IgD-negative memory B cell (primary cell): Measurements from ENCODE around the gene RASSF8. TPM values are rescaled to one million over a fixed set of nuclear protein-coding genes. Genes with fewer than 3 reads are reported as not detected.
A peak's percentile ranks its signal among the peaks of the same experiment; 100 is the strongest.

Experiments
- H3K27ac Mint-ChIP-seq, 3 donors: one replicate each; pipeline ENCODE4 v1.8.0; 2020 to 2022; ENCODE audit warnings: mild to moderate bottlenecking in 3 of 3, mixed read lengths in 3 of 3, moderate library complexity in 1 of 3
- H3K27me3 Mint-ChIP-seq: one replicate; pipeline ENCODE4 v1.8.0; 2021; ENCODE audit warnings: mixed read lengths
- H3K36me3 Mint-ChIP-seq: one replicate; pipeline ENCODE4 v1.8.0; 2020; ENCODE audit warnings: mild to moderate bottlenecking, mixed read lengths
- H3K4me1 Mint-ChIP-seq, 3 donors: one replicate each; pipeline ENCODE4 v1.8.0; 2020 to 2022; ENCODE audit warnings: mixed read lengths in 3 of 3, mild to moderate bottlenecking in 1 of 3
- H3K4me3 Mint-ChIP-seq, 4 donors: one replicate each; pipeline ENCODE4 v1.8.0; 2020 to 2022; ENCODE audit warnings: mild to moderate bottlenecking in 4 of 4, mixed read lengths in 4 of 4, moderate library complexity in 3 of 4
- H3K9me3 Mint-ChIP-seq, 3 donors: one replicate each; pipeline ENCODE4 v1.8.0; 2020 to 2021; ENCODE audit warnings: mixed read lengths in 3 of 3, mild to moderate bottlenecking in 1 of 3
- polyA plus RNA-seq: library from polyadenylated mRNA; unstranded; fragments of 300-500 nt; fragmentation: Illumina TruSeq; gene quantifications from one replicate; pipeline ENCODE4 v1.2.3, GENCODE V29; 2021

RASSF8 gene
- polyA plus RNA-seq, 1 donor from 2014 or later: not detected

GRCh38 chr12:25975682-25976081, 17.2 kb downstream of the RASSF8 start:
- Mint-ChIP-seq H3K27me3 (peaks cover 16% of the 10 kb centered on the region), H3K4me3 (no peak overlapping the region)

GRCh38 chr12:25976289-25976688, 17.8 kb downstream of the RASSF8 start:
- Mint-ChIP-seq H3K4me3 (no peak overlapping the region), H3K27ac (no peak overlapping the region), H3K36me3 (no peaks in the 10 kb centered on the region), H3K27me3 (peaks cover 16% of the 10 kb centered on the region), H3K4me1 (peaks cover 0 to 4% (median 2%) of the 10 kb centered on the region in 3 donors), H3K9me3 (no peaks in the 10 kb centered on the region)

More at GRCh38 chr12:25975682-25976081, 17.2 kb downstream of the RASSF8 start:
- H3K9me3 Mint-ChIP-seq: no peaks in the 10 kb centered on the region
- no peaks in the 10 kb centered on the region for H3K36me3 Mint-ChIP-seq
- H3K4me1 Mint-ChIP-seq: peaks cover 0 to 4% (median 2%) of the 10 kb centered on the region in 3 donors
- H3K27ac Mint-ChIP-seq: no peak overlapping the region

GRCh38 chr12:25977047-25977446, 18.6 kb downstream of the RASSF8 start:
- Mint-ChIP-seq H3K4me1 (peaks cover 0 to 4% (median 2%) of the 10 kb centered on the region in 3 donors), H3K36me3 (no peaks in the 10 kb centered on the region), H3K27ac (no peak overlapping the region), H3K9me3 (no peaks in the 10 kb centered on the region), H3K4me3 (no peak overlapping the region), H3K27me3 (peaks cover 13% of the 10 kb centered on the region)

GRCh38 chr12:25979059-25979458, 20.6 kb downstream of the RASSF8 start:
- Mint-ChIP-seq H3K36me3 (no peaks in the 10 kb centered on the region), H3K4me3 (no peak overlapping the region), H3K4me1 (peaks cover 0 to 2% (median 0%) of the 10 kb centered on the region in 3 donors), H3K27me3 (peaks cover 10% of the 10 kb centered on the region), H3K9me3 (no peaks in the 10 kb centered on the region), H3K27ac (no peak overlapping the region)

GRCh38 chr12:25979563-25979962, 21.1 kb downstream of the RASSF8 start:
- Mint-ChIP-seq H3K27ac (no peak overlapping the region), H3K9me3 (no peaks in the 10 kb centered on the region), H3K36me3 (no peaks in the 10 kb centered on the region)

GRCh38 chr12:25980035-25980434, 21.6 kb downstream of the RASSF8 start:
- no peak overlapping the region for H3K27ac Mint-ChIP-seq
- H3K4me3 Mint-ChIP-seq: no peak overlapping the region
- peaks cover 9% of the 10 kb centered on the region for H3K27me3 Mint-ChIP-seq
- no peaks in the 10 kb centered on the region for H3K36me3 Mint-ChIP-seq
- H3K4me1 Mint-ChIP-seq: peaks cover 0 to 2% (median 0%) of the 10 kb centered on the region in 3 donors
- H3K9me3 Mint-ChIP-seq: no peaks in the 10 kb centered on the region

More at GRCh38 chr12:25979563-25979962, 21.1 kb downstream of the RASSF8 start:
- Mint-ChIP-seq H3K4me3 (no peak overlapping the region), H3K27me3 (peaks cover 9% of the 10 kb centered on the region), H3K4me1 (peaks cover 0 to 2% (median 0%) of the 10 kb centered on the region in 3 donors)

- H3K27me3 Mint-ChIP-seq: peaks cover 5% of the 10 kb centered on the region
These were observed 23.1 kb downstream of the RASSF8 start for GRCh38 chr12:25981597-25981996.

GRCh38 chr12:25982416-25982815, 23.9 kb downstream of the RASSF8 start:
- Mint-ChIP-seq H3K27me3 (peaks cover 4% of the 10 kb centered on the region), H3K36me3 (no peaks in the 10 kb centered on the region), H3K4me3 (no peak overlapping the region), H3K27ac (no peak overlapping the region), H3K4me1 (no peaks in the 10 kb centered on the region), H3K9me3 (no peaks in the 10 kb centered on the region)

More at GRCh38 chr12:25981597-25981996, 23.1 kb downstream of the RASSF8 start:
- H3K9me3 Mint-ChIP-seq: no peaks in the 10 kb centered on the region
- H3K4me3 Mint-ChIP-seq: no peak overlapping the region
- H3K4me1 Mint-ChIP-seq: peaks cover 0 to 1% (median 0%) of the 10 kb centered on the region in 3 donors
- no peak overlapping the region for H3K27ac Mint-ChIP-seq
- no peaks in the 10 kb centered on the region for H3K36me3 Mint-ChIP-seq

- Mint-ChIP-seq H3K27ac (no peak overlapping the region), H3K36me3 (no peaks in the 10 kb centered on the region), H3K27me3 (peaks cover 4% of the 10 kb centered on the region), H3K9me3 (no peaks in the 10 kb centered on the region), H3K4me3 (no peak overlapping the region), H3K4me1 (no peaks in the 10 kb centered on the region)
These were observed 25.1 kb downstream of the RASSF8 start for GRCh38 chr12:25983625-25984024.

GRCh38 chr12:25984759-25985158, 26.3 kb downstream of the RASSF8 start:
- H3K4me1 Mint-ChIP-seq: no peaks in the 10 kb centered on the region
- no peak overlapping the region for H3K27ac Mint-ChIP-seq
- H3K4me3 Mint-ChIP-seq: no peak overlapping the region
- H3K9me3 Mint-ChIP-seq: no peaks in the 10 kb centered on the region
- no peaks in the 10 kb centered on the region for H3K36me3 Mint-ChIP-seq
- peaks cover 2% of the 10 kb centered on the region for H3K27me3 Mint-ChIP-seq

- Mint-ChIP-seq H3K36me3 (no peaks in the 10 kb centered on the region), H3K27ac (peak overlapping the region in 1 of 3 donors; percentile 64), H3K4me1 (no peaks in the 10 kb centered on the region), H3K4me3 (no peak overlapping the region), H3K9me3 (no peaks in the 10 kb centered on the region), H3K27me3 (peaks cover 2% of the 10 kb centered on the region)
These were observed 27.1 kb downstream of the RASSF8 start for GRCh38 chr12:25985316-25986175.

- H3K4me1 Mint-ChIP-seq: no peaks in the 10 kb centered on the region
- peaks cover 2% of the 10 kb centered on the region for H3K27me3 Mint-ChIP-seq
- H3K4me3 Mint-ChIP-seq: no peak overlapping the region
- H3K9me3 Mint-ChIP-seq: no peaks in the 10 kb centered on the region
- no peaks in the 10 kb centered on the region for H3K36me3 Mint-ChIP-seq
- H3K27ac Mint-ChIP-seq: no peak overlapping the region
These were observed 27.7 kb downstream of the RASSF8 start for GRCh38 chr12:25986180-25986579.

GRCh38 chr12:25988505-25988904, 30.0 kb downstream of the RASSF8 start:
- Mint-ChIP-seq H3K27ac (no peak overlapping the region), H3K4me3 (no peak overlapping the region), H3K4me1 (no peaks in the 10 kb centered on the region), H3K27me3 (peaks cover 2% of the 10 kb centered on the region), H3K9me3 (no peaks in the 10 kb centered on the region), H3K36me3 (no peaks in the 10 kb centered on the region)

- H3K4me1 Mint-ChIP-seq: no peaks in the 10 kb centered on the region
- H3K27me3 Mint-ChIP-seq: peaks cover 2% of the 10 kb centered on the region
- H3K4me3 Mint-ChIP-seq: no peak overlapping the region
- H3K36me3 Mint-ChIP-seq: no peaks in the 10 kb centered on the region
- no peak overlapping the region for H3K27ac Mint-ChIP-seq
- H3K9me3 Mint-ChIP-seq: no peaks in the 10 kb centered on the region
These were observed 32.0 kb downstream of the RASSF8 start for GRCh38 chr12:25990495-25990894.

- no peak overlapping the region for H3K4me3 Mint-ChIP-seq
- no peaks in the 10 kb centered on the region for H3K36me3 Mint-ChIP-seq
- peaks cover 2% of the 10 kb centered on the region for H3K27me3 Mint-ChIP-seq
- no peak overlapping the region for H3K27ac Mint-ChIP-seq
- H3K9me3 Mint-ChIP-seq: no peaks in the 10 kb centered on the region
- no peaks in the 10 kb centered on the region for H3K4me1 Mint-ChIP-seq
These were observed 33.7 kb downstream of the RASSF8 start for GRCh38 chr12:25992026-25992782.
